Stimulated activated CD4-positive, alpha-beta T cell treated with anti-CD3 and anti-CD28 coated beads, Interleukin-15, amount 100 ng/mL, for 1 hour (primary cell): ENCODE measurements around the gene BNC2.

Experiments
- DNase-seq, 2 donors: peaks; one replicate each; pipeline ENCODE4 v3.0.0-alpha.2; 2020; ENCODE audit warnings: low read depth in 1 of 2, low spot score in 1 of 2

BNC2 gene

DNA sequence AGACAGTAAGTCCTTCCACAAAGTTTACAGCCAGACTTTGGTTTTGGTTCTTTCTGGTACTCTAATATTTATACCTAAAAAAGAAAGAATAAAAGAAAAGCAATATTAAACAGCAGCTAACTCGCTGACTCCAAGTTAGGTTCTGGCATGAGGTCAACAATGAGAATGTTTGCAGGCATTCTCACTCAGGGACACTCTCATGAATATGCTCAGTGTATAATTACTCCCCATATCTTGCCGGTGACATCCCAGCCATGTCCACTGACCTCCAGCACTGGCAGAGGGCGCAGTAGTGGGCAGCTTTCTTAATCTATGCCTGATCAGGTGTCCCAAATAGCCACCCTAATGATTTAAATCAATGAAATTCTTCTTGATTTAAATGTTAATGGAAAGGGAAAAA is 151.5 kb downstream of the BNC2 start:
- no peak for DNase-seq

DNA sequence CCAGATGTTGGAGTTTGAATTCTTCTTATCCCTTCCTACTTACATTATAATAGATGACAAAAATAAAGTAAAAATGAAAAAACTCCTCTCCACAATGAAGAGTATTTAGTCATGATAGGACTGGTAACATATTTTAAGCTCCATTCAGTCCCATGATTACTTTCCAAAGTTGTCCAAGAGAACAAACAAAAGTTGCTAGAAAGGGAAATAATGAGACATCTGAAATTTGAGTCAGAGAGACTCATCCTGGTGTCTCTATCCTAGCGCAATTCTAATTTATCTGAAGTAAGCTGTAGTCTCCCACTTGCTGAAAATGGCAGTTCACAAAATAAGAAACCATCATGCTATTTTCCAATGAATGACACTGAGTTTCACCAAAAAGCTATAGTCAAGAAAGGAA is 152.2 kb downstream of the BNC2 start:
- no peak for DNase-seq

DNA sequence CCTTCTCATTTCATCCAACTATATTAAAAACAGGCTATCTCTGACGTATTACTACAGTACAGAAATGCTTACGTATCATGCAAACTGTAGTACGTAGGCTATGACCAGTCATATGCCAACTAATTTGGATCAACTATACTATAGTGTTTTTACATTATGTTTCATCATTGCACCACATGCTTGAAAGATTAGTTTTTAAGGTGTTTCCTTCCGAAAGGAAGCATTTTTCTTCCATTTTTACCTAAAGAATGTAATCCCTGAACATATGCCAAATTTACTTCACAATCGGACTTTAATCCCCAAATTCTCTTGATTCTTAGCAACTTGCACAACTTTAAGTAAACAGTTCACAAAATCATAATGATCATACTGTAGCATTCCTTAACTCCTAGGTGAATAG is 153.9 kb downstream of the BNC2 start:
- DNase-seq, result no peak

DNA sequence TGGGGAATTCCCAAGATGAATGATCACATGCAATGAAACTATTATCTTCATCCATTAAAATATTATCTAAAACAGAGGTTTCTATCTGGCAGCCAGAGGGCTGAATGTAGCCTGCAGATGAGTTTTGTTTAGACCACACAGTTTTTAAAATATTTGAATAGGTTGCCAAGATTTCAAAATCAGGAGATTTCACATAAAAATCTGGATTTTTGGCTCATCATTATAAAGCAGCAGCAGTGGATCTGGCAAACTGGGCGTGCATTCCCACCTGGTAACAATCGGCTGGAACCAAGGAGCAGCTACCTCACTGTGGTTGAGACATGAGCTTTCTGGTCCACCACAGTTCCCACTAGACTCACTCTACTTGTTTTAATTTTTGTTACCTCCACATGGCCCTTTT is 155.1 kb downstream of the BNC2 start:
- no peak for DNase-seq

DNA sequence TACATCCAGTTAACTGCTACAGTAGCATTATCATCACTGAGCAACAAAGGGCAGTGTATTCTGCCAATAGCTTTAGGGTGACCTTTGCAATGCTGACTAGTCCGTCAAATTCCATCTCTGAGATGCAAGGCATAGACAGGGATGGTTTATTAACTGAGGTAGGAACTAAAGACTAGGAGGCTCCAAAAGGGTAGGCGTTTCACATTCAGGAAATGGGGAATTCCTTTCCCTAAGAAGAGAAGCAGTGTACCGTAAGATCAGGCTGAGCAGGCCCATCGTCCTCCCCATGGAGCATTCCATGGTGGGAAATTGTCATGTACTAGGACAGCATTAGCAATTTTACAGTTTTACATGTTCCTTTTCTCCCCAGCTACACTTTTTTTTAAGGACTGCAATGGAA is 157.7 kb downstream of the BNC2 start:
- no peak for DNase-seq

DNA sequence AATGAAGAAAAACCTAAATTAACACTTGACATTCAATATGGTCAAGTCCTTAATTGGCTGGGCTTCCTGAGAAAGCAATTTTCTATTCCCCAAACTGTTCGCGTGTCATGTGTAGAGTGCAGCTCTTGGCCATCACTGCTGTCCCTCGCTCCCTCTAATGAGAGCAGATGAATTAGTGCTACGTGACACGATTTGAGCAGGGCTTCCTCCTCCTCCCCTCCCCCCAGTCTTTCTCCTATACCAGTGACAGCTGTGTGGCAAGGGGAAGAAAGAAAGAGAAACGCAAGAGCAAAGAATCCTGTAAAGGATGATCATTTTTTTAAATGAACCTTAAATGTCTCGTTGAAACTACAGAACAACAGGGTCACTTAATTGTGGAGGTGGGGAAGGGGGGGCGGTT is 159.6 kb downstream of the BNC2 start:
- DNase-seq, result no peak

DNA sequence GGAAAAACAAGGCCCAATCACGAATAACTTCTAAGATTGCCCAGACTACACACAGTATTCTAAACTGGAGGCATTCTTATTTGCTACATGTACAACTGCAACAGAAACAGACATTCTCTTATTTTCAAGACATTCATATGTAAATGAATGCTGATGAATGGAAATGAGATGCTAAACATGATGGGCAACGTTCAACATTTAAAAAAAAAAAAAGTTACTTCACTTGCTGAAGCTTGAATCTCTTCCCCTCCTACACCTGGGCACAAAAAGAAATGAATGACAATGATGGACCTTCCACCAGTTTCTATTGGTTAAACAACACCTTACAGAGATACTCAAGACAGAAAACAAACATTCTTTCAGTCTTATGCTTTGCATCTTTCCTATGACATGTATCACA is 160.5 kb downstream of the BNC2 start:
- no peak for DNase-seq

DNA sequence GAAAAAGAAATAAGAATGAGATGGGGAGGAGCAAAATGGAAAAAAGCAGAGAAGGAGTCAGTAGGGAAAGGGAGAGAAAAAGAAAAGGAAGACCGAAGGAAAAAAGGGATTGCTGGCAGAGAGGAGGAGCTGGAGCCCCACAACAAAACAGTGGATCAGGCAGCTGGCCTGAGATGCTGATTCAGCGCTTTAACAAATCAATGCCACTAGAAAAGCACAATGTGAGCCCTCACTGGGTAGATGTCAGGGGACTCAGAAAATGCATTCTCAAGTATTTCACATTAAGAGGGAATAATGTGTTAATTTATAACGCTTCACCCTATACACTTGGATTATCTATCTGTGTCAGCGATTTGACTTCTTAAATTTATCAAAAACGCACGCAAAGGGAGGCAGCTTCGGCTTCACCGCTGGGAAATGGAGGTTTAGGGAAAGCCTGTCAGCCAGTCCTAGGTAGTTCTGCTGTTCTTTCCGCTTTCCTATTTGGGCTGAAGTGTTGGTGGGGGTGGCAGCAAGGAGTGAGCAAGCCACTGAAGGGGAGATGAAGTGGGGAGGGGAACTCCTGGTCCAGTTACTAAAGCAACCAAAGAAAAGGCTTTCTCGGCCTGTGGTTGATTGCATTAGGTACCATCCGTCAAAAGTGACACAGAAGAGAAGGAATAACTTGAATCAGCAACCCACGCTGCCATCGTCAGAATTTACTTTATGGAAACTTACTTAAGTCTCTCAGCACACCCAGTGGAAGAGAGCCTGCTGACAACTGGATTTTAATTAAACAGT is 161.6 kb downstream of the BNC2 start:
- no peak for DNase-seq

DNA sequence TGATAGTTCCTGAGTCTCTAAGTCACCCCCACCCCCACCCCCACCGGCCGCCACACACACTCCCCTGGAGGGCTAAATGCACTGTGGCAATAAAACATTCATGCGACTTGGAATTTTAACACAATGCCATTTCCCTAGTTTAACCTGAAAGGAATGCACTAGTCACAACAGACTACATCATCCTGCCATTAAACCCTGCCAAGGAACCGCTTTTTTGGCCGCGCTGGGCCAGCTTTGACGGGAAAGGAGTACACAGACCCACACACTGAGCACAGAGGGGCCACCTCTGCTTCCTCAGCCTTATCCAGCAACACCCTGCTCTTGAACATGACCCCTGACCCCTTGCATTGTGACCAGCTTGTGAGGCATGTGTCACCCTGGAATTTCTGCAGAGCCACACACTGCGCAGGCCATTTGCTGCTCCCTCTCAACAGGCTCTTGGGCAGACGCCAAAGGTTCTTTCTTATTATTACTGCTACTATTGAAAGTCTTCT is 165.3 kb downstream of the BNC2 start:
- DNase-seq, result no peak

DNA sequence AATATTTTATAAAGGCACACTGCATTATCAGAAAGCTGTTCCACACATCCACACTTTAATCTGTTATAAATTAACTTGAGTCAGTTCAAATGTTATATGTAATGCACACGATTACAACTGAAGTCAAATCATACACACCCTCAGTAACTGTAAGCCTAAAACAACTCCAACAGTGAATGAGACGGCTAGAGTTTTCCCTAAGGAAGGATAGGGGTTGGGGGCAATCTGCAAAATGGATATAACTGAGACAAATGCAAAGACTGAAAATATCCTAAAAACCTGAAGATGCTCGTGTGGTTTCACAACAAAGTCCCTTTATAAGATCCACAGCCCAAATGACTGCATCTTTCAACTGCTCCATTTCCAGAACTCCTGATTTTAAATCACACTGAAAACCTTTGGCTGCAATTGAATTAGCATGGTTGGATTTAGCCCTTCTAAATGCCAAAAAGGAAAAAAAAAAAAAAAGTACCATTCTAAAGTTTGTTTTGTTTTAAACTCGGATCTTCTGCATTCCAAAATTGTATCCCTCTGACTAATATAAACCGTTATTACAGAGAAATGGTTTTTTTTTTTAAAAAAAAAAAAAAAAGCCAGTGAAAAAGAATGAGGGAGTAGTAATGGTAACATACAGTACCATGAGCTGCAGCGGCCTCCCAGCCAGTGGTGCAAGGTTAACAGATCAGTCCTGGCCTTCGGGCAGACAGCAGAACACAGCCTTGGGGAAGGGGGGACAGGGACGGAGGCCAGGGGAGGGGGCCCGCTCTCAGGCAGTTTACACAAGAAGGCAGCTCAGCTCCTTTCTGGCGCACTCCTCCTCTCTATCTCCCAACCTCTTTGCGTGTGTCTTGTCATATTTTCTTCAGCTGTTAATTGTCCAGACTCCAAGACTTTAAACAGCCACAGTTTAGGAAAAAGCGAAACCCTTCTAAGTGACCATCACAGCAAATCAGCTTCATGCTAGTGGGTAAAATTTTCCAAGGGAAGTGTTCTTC is 166.1 kb downstream of the BNC2 start:
- DNase-seq, result no peak

DNA sequence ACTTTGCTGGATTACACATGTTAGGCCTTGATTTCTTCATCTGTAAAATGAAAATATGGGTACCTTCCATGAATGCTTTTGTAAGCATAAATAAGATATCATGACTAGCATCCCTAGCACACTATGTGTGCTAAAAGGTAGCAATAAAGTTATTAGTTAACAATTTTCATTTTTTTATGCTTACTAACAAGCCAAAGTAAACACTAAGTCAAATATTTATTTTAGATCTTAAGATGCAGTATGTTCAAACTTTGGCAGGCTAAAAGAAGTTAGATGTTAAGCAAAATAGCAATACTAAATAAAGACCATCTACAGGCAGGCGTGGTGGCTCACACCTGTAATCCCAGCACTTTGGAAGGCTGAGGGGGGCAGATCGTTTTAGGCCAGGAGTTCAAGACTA is 169.1 kb downstream of the BNC2 start:
- DNase-seq, result no peak

DNA sequence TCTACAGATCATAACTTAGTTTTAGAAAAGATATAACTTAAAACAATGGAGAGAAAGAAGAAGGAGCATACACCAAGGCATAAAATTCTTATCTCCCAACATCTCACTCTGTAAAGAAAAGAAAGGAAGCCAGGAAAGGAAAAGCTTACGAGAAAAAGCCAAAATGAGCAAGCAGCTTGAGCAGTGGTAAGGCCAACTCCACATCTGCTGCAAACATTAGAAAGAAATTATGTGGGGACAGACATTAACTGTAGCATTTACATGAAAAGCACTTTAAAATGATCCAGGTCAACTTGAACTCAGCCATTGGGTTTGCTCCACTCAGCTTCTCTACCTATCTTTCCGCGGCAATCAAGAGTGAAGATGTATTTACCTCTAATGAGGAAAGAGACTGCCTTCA is 176.9 kb downstream of the BNC2 start:
- no peak for DNase-seq

DNA sequence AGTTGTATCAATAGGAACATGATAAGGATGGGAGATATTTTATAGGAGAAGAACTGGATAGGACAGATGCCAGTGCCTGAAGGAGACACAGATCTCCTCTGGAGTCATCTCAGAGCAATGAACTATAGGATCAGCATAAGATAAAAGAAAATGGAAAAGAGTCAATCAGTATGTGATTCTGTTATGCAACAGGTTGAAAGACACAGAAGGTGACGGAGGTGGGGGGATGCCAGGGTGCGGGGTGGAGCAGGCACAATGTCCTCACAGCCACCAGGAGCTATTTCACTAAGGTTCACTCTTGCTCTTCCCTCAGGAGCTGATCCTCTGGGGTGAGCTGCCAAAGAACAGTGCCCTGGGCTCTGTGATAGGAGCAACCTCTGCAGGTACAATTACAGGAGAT is 179.8 kb downstream of the BNC2 start:
- DNase-seq, result no peak

DNA sequence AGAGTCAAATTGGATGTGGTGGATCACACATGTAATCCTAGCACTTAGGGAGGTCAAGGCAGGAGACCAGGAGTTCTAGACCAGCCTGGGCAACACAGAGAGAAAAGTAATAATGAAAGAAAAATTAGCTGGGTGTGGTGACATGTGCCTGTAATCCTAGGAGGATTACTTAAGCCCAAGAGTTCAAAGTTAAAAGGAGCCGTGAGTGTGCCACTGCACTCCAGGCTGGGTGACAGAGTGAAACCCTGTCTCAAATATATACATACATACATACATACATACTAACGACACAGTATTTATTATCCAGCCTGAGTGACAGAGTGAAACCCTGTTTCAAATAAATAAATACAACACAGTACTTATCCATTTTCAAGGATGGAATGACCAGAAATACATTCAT is 180.3 kb downstream of the BNC2 start:
- no peak for DNase-seq

DNA sequence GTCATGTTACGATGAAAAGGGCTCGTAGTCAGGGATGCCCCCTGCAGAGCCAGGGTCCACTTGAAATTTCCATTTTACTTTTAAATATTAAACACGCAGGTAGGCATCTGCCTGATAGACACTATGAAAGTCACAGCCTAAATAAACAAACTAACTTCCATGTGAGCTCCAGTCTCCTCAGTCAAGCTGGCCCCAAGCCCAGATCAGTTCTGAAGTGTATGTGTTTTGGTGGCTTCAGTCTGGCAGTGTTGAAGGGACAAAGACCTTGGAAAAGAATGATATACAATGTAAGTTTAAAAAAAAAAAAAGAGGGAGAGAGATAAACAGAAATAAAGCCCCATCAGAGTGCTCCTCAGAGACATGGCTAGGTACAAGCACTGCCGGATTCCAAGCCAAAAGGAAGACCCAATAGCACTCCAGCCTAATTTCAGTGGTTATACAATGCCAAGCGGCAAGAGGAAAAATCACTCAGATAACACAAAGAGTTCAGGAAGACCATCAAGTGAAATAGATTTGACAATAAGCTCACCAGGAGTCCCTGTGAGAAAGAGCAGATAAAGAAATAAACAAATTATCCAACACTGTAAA is 181.0 kb downstream of the BNC2 start:
- no peak for DNase-seq

DNA sequence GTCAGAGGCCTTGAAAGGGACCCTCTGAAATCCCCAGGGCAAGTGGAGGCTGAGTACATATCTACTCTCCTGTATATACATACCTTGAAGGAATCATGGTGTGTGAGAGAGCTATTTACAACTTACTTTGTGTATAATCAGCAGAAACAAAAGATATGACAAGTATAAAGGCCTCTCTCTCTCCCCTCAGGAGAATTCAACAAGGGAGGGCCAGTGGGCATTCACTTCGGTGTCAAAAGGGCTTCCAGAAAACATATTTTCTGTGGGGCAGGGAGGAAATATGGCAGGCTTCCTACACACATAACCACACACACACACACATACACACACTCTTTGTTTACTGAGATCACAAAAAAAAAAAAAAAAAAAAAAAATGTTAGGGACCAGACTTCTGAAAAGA is 181.7 kb downstream of the BNC2 start:
- no peak for DNase-seq

DNA sequence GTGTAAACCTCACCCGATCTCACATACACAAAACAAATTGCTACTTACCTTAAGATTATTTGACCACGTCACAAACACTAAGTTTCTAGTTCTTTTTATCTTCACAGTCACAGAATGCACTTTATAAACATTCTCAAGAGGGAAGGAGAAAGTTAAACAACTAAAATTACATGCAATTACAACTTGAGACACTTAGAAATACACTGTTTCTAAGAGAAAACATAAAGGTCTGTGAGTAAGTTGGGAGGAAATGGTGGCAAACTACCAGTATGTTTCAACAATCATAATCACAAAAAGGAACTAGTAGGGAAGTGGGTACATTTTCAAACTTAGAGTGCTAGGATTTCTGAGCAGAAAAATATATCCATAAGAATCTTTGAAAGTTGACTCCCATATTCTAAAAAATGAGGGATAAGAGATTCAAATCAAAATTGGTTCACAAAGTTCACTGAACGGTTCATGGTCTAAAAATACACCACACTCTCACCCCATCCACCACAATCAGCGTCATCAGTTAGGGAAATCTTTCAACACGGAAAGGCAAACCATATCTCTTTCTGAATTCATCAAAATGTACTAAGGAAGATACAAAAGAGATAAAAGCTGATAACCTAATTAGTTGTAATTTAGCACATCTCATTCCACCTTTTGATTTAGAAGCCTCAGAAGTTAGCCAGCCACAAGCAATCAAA is 182.6 kb downstream of the BNC2 start:
- no peak for DNase-seq

DNA sequence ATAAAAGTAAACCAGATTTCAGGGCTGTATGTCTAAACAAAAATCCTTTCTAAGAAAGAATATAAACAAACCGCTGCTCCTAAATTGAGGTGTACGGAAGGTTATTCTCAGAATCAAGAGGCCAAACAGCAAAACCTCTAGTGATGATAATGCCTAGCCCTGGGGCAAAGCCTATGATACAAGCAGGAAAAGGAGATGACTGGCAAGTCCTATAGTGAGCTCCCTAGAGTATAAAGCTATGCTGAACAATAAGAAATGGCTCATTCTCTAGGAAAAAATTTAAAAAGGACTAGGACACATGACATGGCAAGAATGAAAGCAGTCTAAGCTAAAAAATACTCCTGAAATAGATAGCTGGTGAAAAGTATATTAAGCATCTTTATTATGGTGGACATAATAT is 187.1 kb downstream of the BNC2 start:
- DNase-seq, result no peak

DNA sequence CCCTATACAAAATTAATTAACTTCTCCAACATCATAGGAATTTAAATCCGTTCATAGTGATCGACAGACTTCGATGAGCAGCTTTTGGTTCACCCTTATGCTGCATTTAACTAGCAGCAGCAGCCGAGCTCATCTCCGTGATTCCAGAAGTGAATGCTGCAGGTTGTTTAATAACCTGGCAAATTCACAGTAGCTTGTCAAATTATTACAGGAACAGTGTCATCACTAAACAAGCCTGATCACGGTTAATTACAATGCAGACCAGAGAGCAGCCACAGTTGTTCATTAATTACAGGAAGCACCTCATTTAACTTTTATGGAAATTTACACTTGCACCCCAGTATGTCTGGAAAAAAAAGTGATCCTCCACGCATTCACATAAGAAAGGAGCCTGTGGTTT is 188.2 kb downstream of the BNC2 start:
- no peak for DNase-seq

DNA sequence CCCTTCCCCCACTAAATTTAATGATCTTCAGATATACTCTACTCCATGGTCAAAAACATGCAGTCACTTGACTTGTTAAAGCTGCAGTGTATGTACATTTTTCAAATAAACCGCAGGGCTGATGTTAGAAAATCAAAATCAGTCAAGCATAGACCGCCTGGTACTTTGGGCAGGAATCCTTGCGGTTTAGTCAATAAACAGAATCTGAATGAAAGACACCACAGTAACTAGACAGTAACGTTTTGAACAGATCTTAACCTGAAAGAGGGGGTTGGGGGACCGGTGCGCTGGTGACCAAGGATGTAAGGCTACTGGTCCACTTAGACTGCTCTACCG is 188.8 kb downstream of the BNC2 start:
- DNase-seq, result no peak

DNA sequence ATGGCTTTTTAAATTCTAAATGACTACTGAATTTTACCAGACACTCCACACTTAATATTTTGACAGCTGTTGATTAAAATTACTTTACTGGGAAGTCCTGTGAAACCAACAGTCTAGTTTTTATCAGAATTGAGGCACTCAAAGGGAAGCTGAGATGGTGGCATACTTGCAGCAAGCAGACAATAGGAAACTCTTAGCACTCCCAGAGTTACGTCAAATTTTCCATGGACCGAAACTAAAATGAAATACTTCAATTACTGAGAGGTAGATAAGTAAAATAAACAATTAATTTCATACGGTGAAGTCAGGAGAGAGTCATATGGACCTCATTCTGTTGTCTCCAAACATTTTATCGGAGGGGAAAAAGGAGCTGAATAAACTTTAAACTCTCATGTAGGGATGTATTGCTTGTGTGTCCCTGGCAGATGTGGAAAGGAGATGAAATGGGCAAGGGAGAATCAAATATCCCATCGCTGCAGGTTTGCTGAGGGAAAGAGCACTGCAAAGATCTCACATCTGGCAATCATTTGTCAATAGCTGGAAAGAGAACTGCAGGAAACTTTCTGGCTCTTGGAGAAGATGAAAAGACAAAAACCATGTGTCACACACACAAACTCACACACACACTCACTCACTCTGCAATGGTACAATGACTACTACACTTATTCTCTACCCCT is 189.4 kb downstream of the BNC2 start:
- no peak for DNase-seq
